Subcutaneous abdominal adipose tissue (tissue), 5 donors: Measurements from ENCODE around the gene TWIST2.

ENCODE experiments used
- H3K27ac ChIP-seq: one replicate; pipeline ENCODE4 v1.7.0; 2013; ENCODE audit warnings: low read depth, mild to moderate bottlenecking, inconsistent platforms, low read length, moderate library complexity
- H3K27me3 ChIP-seq, 5 donors: one replicate each; pipeline ENCODE4 v1.7.0; 2013; ENCODE audit warnings: low read length in 5 of 5, inconsistent platforms in 1 of 5; ENCODE audit not compliant: control insufficient read depth in 5 of 5, insufficient read depth in 4 of 5
- H3K36me3 ChIP-seq, 5 donors: one replicate each; pipeline ENCODE4 v1.7.0; 2013; ENCODE audit warnings: low read length in 5 of 5; ENCODE audit not compliant: control insufficient read depth in 5 of 5, insufficient read depth in 5 of 5
- H3K4me1 ChIP-seq, 5 donors: one replicate each; pipeline ENCODE4 v1.7.0; 2013; ENCODE audit warnings: low read length in 5 of 5, mild to moderate bottlenecking in 3 of 5, moderate library complexity in 1 of 5; ENCODE audit not compliant: control insufficient read depth in 5 of 5, insufficient read depth in 5 of 5
- H3K4me3 ChIP-seq, 5 donors: one replicate each; pipeline ENCODE4 v1.7.0; 2013; ENCODE audit warnings: low read length in 5 of 5, low read depth in 1 of 5
- H3K9ac ChIP-seq, 5 donors: one replicate each; pipeline ENCODE4 v1.7.0; 2013; ENCODE audit warnings: low read length in 5 of 5, mild to moderate bottlenecking in 4 of 5, moderate library complexity in 3 of 5
- H3K9me3 ChIP-seq, 5 donors: one replicate each; pipeline ENCODE4 v1.7.0; 2013; ENCODE audit warnings: low read length in 5 of 5; ENCODE audit not compliant: control insufficient read depth in 5 of 5
- donor health status: healthy.
- donor health status: healthy.
- donor health status: healthy.
- donor health status: healthy.
- donor health status: healthy.

Gene TWIST2

GRCh38 chr2:238927746-238928519 lies 80.0 kb downstream of the TWIST2 start:
- no peaks in the 10 kb centered on the region for H3K36me3 ChIP-seq
- H3K27ac ChIP-seq = no peak overlapping the region
- H3K9ac ChIP-seq = no peak overlapping the region
- peaks cover 6 to 17% (median 14%) of the 10 kb centered on the region in 5 donors for H3K4me1 ChIP-seq
- H3K9me3 ChIP-seq = no peaks in the 10 kb centered on the region
- H3K4me3 ChIP-seq = no peak overlapping the region
- H3K27me3 ChIP-seq = peaks cover 0 to 10% (median 0%) of the 10 kb centered on the region in 5 donors

DNA sequence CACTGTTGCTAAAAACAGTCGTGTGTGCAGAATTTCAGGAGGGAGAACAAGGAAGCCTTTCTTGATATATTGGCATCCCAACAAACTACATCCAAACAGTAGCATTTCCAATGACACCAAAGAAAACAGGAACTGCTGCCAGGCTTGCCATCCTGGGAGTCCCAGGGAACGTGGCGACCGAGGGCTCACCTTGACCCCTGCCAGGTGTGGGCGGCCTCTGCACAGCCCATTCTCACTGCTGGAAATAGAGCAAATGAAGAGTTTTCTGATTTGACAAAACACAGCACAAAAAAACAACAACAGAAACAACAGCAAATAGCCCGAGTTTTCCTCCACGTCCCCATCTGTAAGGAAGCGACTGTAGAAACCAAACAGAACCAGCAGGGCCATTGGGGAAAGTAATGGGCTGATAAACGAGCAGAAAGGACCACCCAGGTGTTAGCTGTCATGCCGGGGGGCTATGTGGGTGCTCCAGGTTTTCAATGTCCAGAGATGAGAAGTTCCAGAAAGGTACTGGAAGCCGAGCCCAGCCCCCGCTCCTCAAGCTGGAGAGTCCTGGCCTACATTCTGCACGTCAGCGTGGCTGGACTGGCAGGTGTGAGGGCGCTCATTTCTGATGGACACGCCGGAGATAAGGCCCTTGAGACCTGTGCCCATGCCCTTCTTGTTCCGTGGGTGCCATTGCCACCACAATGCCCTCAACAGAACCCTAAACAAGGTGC lies 80.8 kb downstream of the TWIST2 start:
- Histone ChIP-seq H3K4me1 (peaks cover 6 to 17% (median 14%) of the 10 kb centered on the region in 5 donors), H3K4me3 (no peak overlapping the region), H3K9ac (no peak overlapping the region), H3K27me3 (peaks cover 0 to 10% (median 0%) of the 10 kb centered on the region in 5 donors), H3K9me3 (no peaks in the 10 kb centered on the region), H3K36me3 (no peaks in the 10 kb centered on the region), H3K27ac (peak overlapping the region; percentile 46)

DNA sequence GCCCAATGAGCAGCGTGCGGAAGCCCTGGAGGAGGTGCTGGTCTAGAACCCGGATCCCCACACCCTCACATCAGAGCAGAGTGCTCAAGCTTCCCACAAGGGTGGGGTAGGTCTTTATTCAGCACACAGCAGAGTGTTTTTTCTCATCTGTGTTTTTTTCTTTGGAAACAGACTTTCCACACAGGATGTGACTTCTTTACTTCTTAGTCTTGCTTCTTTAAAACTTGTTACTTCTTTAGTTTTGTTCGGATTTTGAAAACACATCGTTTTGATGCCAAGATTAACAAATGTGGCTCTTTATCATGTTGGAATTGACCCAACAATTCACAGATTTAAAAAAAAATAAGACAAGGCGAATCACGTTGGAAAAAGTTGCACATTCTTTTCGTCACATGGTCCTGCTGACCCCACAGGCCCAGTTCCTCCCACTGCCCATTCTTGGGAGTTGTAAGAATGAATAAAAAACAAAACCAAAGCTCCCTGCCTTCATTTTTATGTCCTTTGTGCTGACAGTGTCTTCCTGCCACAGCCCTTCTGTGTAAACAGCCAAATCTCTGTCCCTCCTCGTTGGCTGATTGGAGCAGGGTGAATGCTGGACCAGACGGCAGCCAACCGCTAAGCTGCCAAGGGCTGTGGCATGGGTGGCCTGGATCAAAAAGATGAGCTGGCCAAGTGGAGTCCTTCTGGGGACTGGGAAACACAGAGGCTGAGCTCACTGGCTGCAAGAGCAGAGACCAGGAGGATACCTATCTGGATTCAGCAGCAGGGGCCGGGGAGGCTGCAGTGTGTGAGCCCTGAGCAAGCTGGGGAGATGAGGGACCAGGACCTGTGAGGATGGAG lies 81.6 kb downstream of the TWIST2 start:
- Histone ChIP-seq H3K36me3 (no peaks in the 10 kb centered on the region), H3K4me3 (no peak overlapping the region), H3K27me3 (peaks cover 0 to 10% (median 0%) of the 10 kb centered on the region in 5 donors), H3K9ac (no peak overlapping the region), H3K9me3 (no peaks in the 10 kb centered on the region), H3K27ac (peak overlapping the region; percentile 46), H3K4me1 (peaks cover 6 to 17% (median 14%) of the 10 kb centered on the region in 5 donors)

DNA sequence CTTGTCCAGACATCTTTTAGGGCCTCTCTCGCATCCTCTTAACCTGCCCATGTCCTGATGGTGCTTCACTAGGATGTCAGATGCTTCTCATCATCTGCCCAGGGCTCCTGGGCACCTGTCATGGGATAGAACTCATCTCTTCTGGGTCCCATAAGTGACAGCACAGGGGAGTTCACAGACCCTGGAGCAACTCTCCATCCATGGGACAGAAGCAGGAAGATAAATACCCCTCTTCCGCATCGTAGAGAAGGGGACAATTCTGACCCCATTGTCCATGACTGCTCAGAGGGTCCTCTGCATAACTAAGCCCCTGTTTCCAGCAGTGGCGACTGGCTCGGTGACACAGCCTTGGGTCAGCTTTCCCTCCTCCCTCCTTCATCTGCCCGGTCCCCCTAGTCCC lies 82.3 kb downstream of the TWIST2 start:
- Histone ChIP-seq H3K9ac (no peak overlapping the region), H3K27ac (peak overlapping the region; percentile 46), H3K4me1 (peaks cover 6 to 17% (median 14%) of the 10 kb centered on the region in 5 donors), H3K4me3 (no peak overlapping the region), H3K27me3 (peaks cover 0 to 10% (median 0%) of the 10 kb centered on the region in 5 donors), H3K36me3 (no peaks in the 10 kb centered on the region), H3K9me3 (no peaks in the 10 kb centered on the region)

GRCh38 chr2:238936162-238937052 lies 88.5 kb downstream of the TWIST2 start:
- H3K9me3 ChIP-seq = no peaks in the 10 kb centered on the region
- H3K4me1 ChIP-seq = peaks cover 8 to 21% (median 20%) of the 10 kb centered on the region in 5 donors
- H3K27me3 ChIP-seq = peaks cover 0 to 2% (median 0%) of the 10 kb centered on the region in 5 donors
- H3K36me3 ChIP-seq = no peaks in the 10 kb centered on the region
- H3K27ac ChIP-seq = no peak overlapping the region
- H3K9ac ChIP-seq = no peak overlapping the region
- H3K4me3 ChIP-seq = no peak overlapping the region

- Histone ChIP-seq H3K27me3 (peaks cover 0 to 2% (median 0%) of the 10 kb centered on the region in 5 donors), H3K4me3 (peak overlapping the region in 1 of 5 donors; percentile 3), H3K4me1 (peaks cover 8 to 21% (median 20%) of the 10 kb centered on the region in 5 donors), H3K9me3 (no peaks in the 10 kb centered on the region), H3K9ac (no peak overlapping the region), H3K36me3 (no peaks in the 10 kb centered on the region), H3K27ac (peak overlapping the region; percentile 39)
Measured at GRCh38 chr2:238938003-238938400, 90.1 kb downstream of the TWIST2 start.

GRCh38 chr2:238938401-238939055 lies 90.6 kb downstream of the TWIST2 start:
- Histone ChIP-seq H3K9ac (peak overlapping the region in 1 of 5 donors; percentile 35), H3K27ac (peak overlapping the region; percentile 65), H3K9me3 (no peaks in the 10 kb centered on the region)

DNA sequence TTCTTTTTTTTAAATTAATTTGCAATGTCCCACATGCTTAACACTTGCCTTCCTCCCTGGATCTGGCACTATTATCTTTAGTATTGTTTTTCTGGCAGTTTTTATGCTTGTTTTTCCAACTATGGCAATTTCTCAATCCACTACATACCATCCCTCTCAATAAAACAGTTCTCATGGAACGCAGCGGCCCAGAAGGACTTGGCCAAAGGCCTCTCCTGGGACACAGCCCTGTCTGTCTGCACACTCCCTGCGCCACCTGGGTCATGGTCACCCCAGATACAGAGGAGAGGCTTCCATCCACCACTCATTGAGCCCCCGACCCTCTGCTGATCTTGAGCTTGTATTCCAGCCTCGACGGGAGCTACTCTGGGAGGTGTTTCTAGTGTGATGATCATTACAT lies 91.2 kb downstream of the TWIST2 start:
- Histone ChIP-seq H3K9me3 (no peaks in the 10 kb centered on the region), H3K36me3 (no peaks in the 10 kb centered on the region), H3K4me3 (no peak overlapping the region), H3K9ac (peak overlapping the region in 1 of 5 donors; percentile 35), H3K27ac (peak overlapping the region; percentile 65), H3K27me3 (peaks cover 0 to 2% (median 0%) of the 10 kb centered on the region in 5 donors), H3K4me1 (peaks cover 8 to 21% (median 20%) of the 10 kb centered on the region in 5 donors)

More at GRCh38 chr2:238938401-238939055, 90.6 kb downstream of the TWIST2 start:
- Histone ChIP-seq H3K4me3 (peak overlapping the region in 2 of 5 donors; percentile 3 to 14), H3K4me1 (peaks cover 8 to 21% (median 20%) of the 10 kb centered on the region in 5 donors), H3K36me3 (no peaks in the 10 kb centered on the region), H3K27me3 (peaks cover 0 to 2% (median 0%) of the 10 kb centered on the region in 5 donors)
